Right lobe of liver (tissue), 6 donors: ENCODE measurements around the gene PDCD5. TPM values are rescaled to one million over a fixed set of nuclear protein-coding genes. Genes with fewer than 3 reads are reported as not detected.

ENCODE experiments used
- ATAC-seq, 4 donors: fragments of 200-7000 bp; cut with Tn5 transposase; one replicate each; pipeline ENCODE4 v1.9.1; 2020; ENCODE audit warnings: mild to moderate bottlenecking in 4 of 4, moderate library complexity in 4 of 4
- DNase-seq, 3 donors: peaks; one replicate each; pipeline ENCODE4 v3.0.0-alpha.2; 2020
- H3K27ac ChIP-seq, 3 donors: fragments of 200-600 bp; one replicate each; pipeline ENCODE4 v1.8.0; 2022
- H3K27me3 ChIP-seq, 2 donors: fragments of 200-600 bp; one replicate each; pipeline ENCODE4 v1.8.0; 2022
- H3K36me3 ChIP-seq, 4 donors: fragments of 200-600 bp; sonication (generic) in 1 of 4; one replicate each; pipeline versions ENCODE4 v1.5.1 to v1.8.0; 2017 to 2022; ENCODE audit warnings: control low read depth in 1 of 4
- H3K4me1 ChIP-seq, 4 donors: fragments of 200-600 bp; sonication (generic) in 1 of 4; one replicate each; pipeline versions ENCODE4 v1.5.1 to v1.8.0; 2017 to 2022; ENCODE audit warnings: control low read depth in 1 of 4
- H3K4me3 ChIP-seq, 3 donors: fragments of 200-600 bp; one replicate each; pipeline ENCODE4 v1.8.0; 2022
- H3K9me3 ChIP-seq, 4 donors: fragments of 200-600 bp; sonication (generic) in 1 of 4; one replicate each; pipeline versions ENCODE4 v1.5.1 to v1.8.0; 2017 to 2022; ENCODE audit warnings: control low read depth in 1 of 4
- POLR2A ChIP-seq: fragments of 450-650 bp; IDR thresholded peaks from one replicate; pipeline ENCODE4 v1.6.1; 2017; ENCODE audit warnings: antibody characterized with exemption, mild to moderate bottlenecking
- WGBS: methylation state at CpG from one replicate; pipeline ENCODE4 v1.1.6; 2018; ENCODE audit warnings: low coverage, low lambda C conversion rate; ENCODE audit not compliant: insufficient coverage; ENCODE audit errors: missing lambda C conversion rate; 5-methylcytosine and 5-hydroxymethylcytosine counted together
- intact Hi-C, 2 donors: fragments of 100-400 bp; cut with DNase I; formaldehyde crosslinking; loops; one replicate each; pipeline versions ENCODE4 v1.11.2 to v1.14.1; 2022
- total RNA-seq, 6 experiments: library from RNA; depleted of rRNA in 2 of 6; stranded (reverse); fragments of >200 nt in 2 of 6; fragmentation: NEBNext Ultra II Directional in 3 of 6; extraction: Animal tissue kit (Norgen Biotek cat#: 25700) in 3 of 6; gene quantifications; one replicate each; pipeline versions ENCODE4 v1.1.0 to v1.2.4, GENCODE V29; 2016 to 2023
- TF ChIP-seq, protein P1 (sequence below), 4 donors: fragments of 200-600 bp in 3 of 4; fragments of 450-650 bp in 1 of 4; IDR thresholded peaks; one replicate each; pipeline versions ENCODE4 v1.5.1 to v1.8.0; 2016 to 2022; ENCODE audit warnings: antibody characterized with exemption in 4 of 4, mild to moderate bottlenecking in 2 of 4
- donor health status: DM: no; HTN: yes; CAD: no.
- donor health status: DM: no; HTN: no; CAD: no.
- donor health status: DM: no; HTN: no; CAD: no.
- donor health status: DM: no; HTN: yes; CAD: no.
- donor health status: DM: no; HTN: yes; CAD: no.

PDCD5 gene
- total RNA-seq, 6 experiments from 2014 or later = 25.2 to 82.8 (median 42.8) TPM

DNA sequence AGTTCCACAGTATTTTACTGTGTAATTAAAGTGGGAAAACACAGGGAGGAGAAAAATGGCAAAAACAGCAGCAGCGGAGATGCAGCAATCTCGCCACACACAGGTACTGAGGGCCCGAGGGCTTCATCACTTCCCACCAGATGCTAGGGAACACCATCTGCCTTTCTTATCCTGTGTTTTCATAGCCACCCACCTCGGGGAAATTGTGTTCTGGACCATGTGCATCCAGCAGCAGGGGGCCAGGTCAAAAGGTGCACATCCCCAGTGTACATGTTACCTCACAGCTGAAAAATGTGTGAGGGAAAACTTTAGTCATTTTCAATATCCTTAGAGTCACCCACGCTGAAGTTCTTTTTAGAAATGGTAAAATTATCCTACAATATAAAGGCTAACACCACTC, 30.2 kb downstream of the PDCD5 start:
- no peaks in the 10 kb centered on the region for H3K9me3 ChIP-seq
- WGBS = 86% methylated on average over 2 of the region's 5 CpGs
- H3K4me3 ChIP-seq = no peak overlapping the region
- H3K4me1 ChIP-seq = no peaks in the 10 kb centered on the region
- H3K36me3 ChIP-seq = peaks cover 0 to 7% (median 6%) of the 10 kb centered on the region in 4 donors
- no peak overlapping the region for H3K27ac ChIP-seq
- H3K27me3 ChIP-seq = no peaks in the 10 kb centered on the region
- ATAC-seq (no peak), DNase-seq (peak in 1 of 3 donors; percentile 6)
- TF ChIP-seq, protein P1, sequence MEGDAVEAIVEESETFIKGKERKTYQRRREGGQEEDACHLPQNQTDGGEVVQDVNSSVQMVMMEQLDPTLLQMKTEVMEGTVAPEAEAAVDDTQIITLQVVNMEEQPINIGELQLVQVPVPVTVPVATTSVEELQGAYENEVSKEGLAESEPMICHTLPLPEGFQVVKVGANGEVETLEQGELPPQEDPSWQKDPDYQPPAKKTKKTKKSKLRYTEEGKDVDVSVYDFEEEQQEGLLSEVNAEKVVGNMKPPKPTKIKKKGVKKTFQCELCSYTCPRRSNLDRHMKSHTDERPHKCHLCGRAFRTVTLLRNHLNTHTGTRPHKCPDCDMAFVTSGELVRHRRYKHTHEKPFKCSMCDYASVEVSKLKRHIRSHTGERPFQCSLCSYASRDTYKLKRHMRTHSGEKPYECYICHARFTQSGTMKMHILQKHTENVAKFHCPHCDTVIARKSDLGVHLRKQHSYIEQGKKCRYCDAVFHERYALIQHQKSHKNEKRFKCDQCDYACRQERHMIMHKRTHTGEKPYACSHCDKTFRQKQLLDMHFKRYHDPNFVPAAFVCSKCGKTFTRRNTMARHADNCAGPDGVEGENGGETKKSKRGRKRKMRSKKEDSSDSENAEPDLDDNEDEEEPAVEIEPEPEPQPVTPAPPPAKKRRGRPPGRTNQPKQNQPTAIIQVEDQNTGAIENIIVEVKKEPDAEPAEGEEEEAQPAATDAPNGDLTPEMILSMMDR (IDR thresholded peaks at IDR 0.05) = no peak
- TF ChIP-seq POLR2A = no peak
- intact Hi-C loops = no loop called here

- H3K36me3 ChIP-seq = peaks cover 0 to 12% (median 7%) of the 10 kb centered on the region in 4 donors
- DNase-seq (no peak), ATAC-seq (no peak)
- H3K27me3 ChIP-seq = no peaks in the 10 kb centered on the region
- H3K9me3 ChIP-seq = no peaks in the 10 kb centered on the region
- H3K27ac ChIP-seq = no peak overlapping the region
- intact Hi-C loops = no loop called here
- TF ChIP-seq, protein P1 (IDR thresholded peaks at IDR 0.05) = no peak
- no peak for TF ChIP-seq POLR2A
- WGBS = 75% methylated on average over 4 of the region's 4 CpGs
- no peak overlapping the region for H3K4me3 ChIP-seq
- H3K4me1 ChIP-seq = no peaks in the 10 kb centered on the region
Measured at GRCh38 chr19:32613008-32613407, 32.0 kb downstream of the PDCD5 start.

GRCh38 chr19:32614916-32615315, 33.9 kb downstream of the PDCD5 start:
- intact Hi-C loops = no loop called here
- TF ChIP-seq, protein P1 (IDR thresholded peaks at IDR 0.05) = no peak
- no peak for TF ChIP-seq POLR2A
- H3K4me3 ChIP-seq = no peak overlapping the region
- no peaks in the 10 kb centered on the region for H3K27me3 ChIP-seq
- peaks cover 0 to 13% (median 12%) of the 10 kb centered on the region in 4 donors for H3K36me3 ChIP-seq
- ATAC-seq = no peak
- WGBS = 100% methylated on average over 1 of the region's 7 CpGs
- H3K27ac ChIP-seq = no peak overlapping the region
- H3K4me1 ChIP-seq = no peaks in the 10 kb centered on the region
- no peak for DNase-seq
- H3K9me3 ChIP-seq = no peaks in the 10 kb centered on the region

- no peak for ATAC-seq
- Histone ChIP-seq H3K27ac (no peak overlapping the region), H3K9me3 (no peaks in the 10 kb centered on the region), H3K27me3 (no peaks in the 10 kb centered on the region), H3K36me3 (peaks cover 0 to 13% (median 12%) of the 10 kb centered on the region in 4 donors), H3K4me3 (no peak overlapping the region), H3K4me1 (no peaks in the 10 kb centered on the region)
- TF ChIP-seq, protein P1 (IDR thresholded peaks at IDR 0.05) = no peak
- TF ChIP-seq POLR2A = no peak
- no peak for DNase-seq
- intact Hi-C loops = no loop called here
- WGBS = 87% methylated on average over 11 of the region's 11 CpGs
Measured at GRCh38 chr19:32615569-32615968, 34.6 kb downstream of the PDCD5 start.
